GM21360 (cell line): Measurements from ENCODE around the gene BCO1.

Source experiments
- ATAC-seq: cut with Tn5 transposase; IDR thresholded peaks from one replicate; pipeline ENCODE4 v1.9.1; 2021; ENCODE audit warnings: mild to moderate bottlenecking, moderate library complexity; ENCODE audit not compliant: unreplicated experiment

Gene BCO1

GRCh38 chr16:81232740-81233367 is 5.6 kb upstream of the BCO1 start:
- ATAC-seq: no peak

- no peak for ATAC-seq
These were observed 1.2 kb upstream of the BCO1 start for GRCh38 chr16:81237282-81237681.

GRCh38 chr16:81237942-81238295 is 570 bp upstream of the BCO1 start:
- no peak for ATAC-seq

GRCh38 chr16:81239367-81240121 is 1.1 kb downstream of the BCO1 start:
- no peak for ATAC-seq

GRCh38 chr16:81241706-81242105 is 3.2 kb downstream of the BCO1 start:
- no peak for ATAC-seq

GRCh38 chr16:81242977-81243618 is 4.6 kb downstream of the BCO1 start:
- ATAC-seq: no peak

- ATAC-seq: no peak
These were observed 5.5 kb downstream of the BCO1 start for GRCh38 chr16:81243942-81244341.

GRCh38 chr16:81251871-81252270 is 13.4 kb downstream of the BCO1 start:
- no peak for ATAC-seq

- ATAC-seq: no peak
These were observed 14.7 kb downstream of the BCO1 start for GRCh38 chr16:81253141-81253540.

- ATAC-seq: no peak
These were observed 16.5 kb downstream of the BCO1 start for GRCh38 chr16:81254922-81255526.

- no peak for ATAC-seq
These were observed 21.4 kb downstream of the BCO1 start for GRCh38 chr16:81259916-81260315.

- no peak for ATAC-seq
These were observed 22.7 kb downstream of the BCO1 start for GRCh38 chr16:81261049-81261648.

GRCh38 chr16:81263470-81264220 is 25.2 kb downstream of the BCO1 start:
- no peak for ATAC-seq

- ATAC-seq: no peak
These were observed 25.9 kb downstream of the BCO1 start for GRCh38 chr16:81264386-81264785.

GRCh38 chr16:81265052-81265451 is 26.6 kb downstream of the BCO1 start:
- no peak for ATAC-seq

- ATAC-seq: no peak
These were observed 27.4 kb downstream of the BCO1 start for GRCh38 chr16:81265658-81266451.

- no peak for ATAC-seq
These were observed 28.2 kb downstream of the BCO1 start for GRCh38 chr16:81266680-81267095.

- ATAC-seq: no peak
These were observed 30.0 kb downstream of the BCO1 start for GRCh38 chr16:81268509-81268908.

- ATAC-seq: no peak
These were observed 34.9 kb downstream of the BCO1 start for GRCh38 chr16:81273223-81273950.
